GM12878 (cell line): ENCODE data around the gene SLC26A8. TPM values are rescaled to one million over a fixed set of nuclear protein-coding genes. Genes with fewer than 3 reads are reported as not detected.
"Not testable (repeated sequence)": the region's sequence is repeated elsewhere in the genome, so short reads cannot be mapped to it uniquely, and the experiment has no call there.

Source experiments
- ATAC-seq: fragments of 200-7000 bp; cut with Tn5 transposase; 3 replicates; pipeline ENCODE4 v1.9.1; 2020; ENCODE audit warnings: mild to moderate bottlenecking, moderate library complexity
- BruUV-seq: library from RNA; stranded (reverse); fragments of 400-500 nt; replicated peaks from 2 replicates; lab custom pipeline; 2021; lab: Mats Ljungman, UMichigan
- CTCF ChIA-PET: fragments of 300-600 bp; sonication (Branson Sonifier 250); formaldehyde crosslinking; extraction: SDS; loops from one replicate; lab custom pipeline; 2021; ENCODE audit warnings: inconsistent platforms; lab: Yijun Ruan, JAX
- POLR2A ChIA-PET: fragments of 350-600 bp; formaldehyde crosslinking; extraction: SDS; loops from one replicate; lab custom pipeline; 2021; ENCODE audit warnings: inconsistent platforms; lab: Charles Lee
- RAD21 ChIA-PET: fragments of 300-600 bp; sonication (Branson Sonifier 250); formaldehyde crosslinking; loops from one replicate; lab custom pipeline; 2023; ENCODE audit warnings: antibody characterized with exemption; ENCODE audit not compliant: unreplicated experiment; lab: Charles Lee
- SMC1A ChIA-PET: fragments of 300-600 bp; sonication (Branson Sonifier 250); formaldehyde crosslinking; loops from one replicate; lab custom pipeline; 2023; ENCODE audit not compliant: unreplicated experiment, uncharacterized antibody; lab: Charles Lee
- DNase-seq: peaks from one replicate; pipeline ENCODE4 v3.0.0-alpha.2; 2011; ENCODE audit warnings: low read depth, low spot score
- FAIRE-seq: peaks from 3 replicates; lab custom pipeline; 2011; peaks lifted over from hg19 to GRCh38; lab: Jason Lieb, UNC
- H2AFZ ChIP-seq: 2 replicates; pipeline ENCODE4 v1.6.0; 2011; ENCODE audit warnings: low read depth, low read length, control low read depth; ENCODE audit not compliant: control insufficient read depth
- H3K27ac ChIP-seq: 2 replicates; pipeline ENCODE4 v1.5.1; 2011; ENCODE audit warnings: control low read depth; ENCODE audit not compliant: control insufficient read depth, insufficient read depth
- H3K27me3 ChIP-seq, 2 experiments: replicated peaks in 1 of 2; 2 replicates each; pipeline versions ENCODE4 v1.6.0 to v1.6.1; 2011; ENCODE audit warnings: low read length in 1 of 2; ENCODE audit not compliant: control insufficient read depth in 2 of 2, insufficient read depth in 2 of 2
- H3K36me3 ChIP-seq, 2 experiments: 2 replicates each; pipeline ENCODE4 v1.5.1; 2011; ENCODE audit warnings: low read length in 1 of 2; ENCODE audit not compliant: control insufficient read depth in 2 of 2, insufficient read depth in 2 of 2
- H3K4me1 ChIP-seq: 2 replicates; pipeline ENCODE4 v1.6.1; 2011; ENCODE audit warnings: mild to moderate bottlenecking, low read length, moderate library complexity, mixed read lengths; ENCODE audit not compliant: control insufficient read depth, insufficient read depth
- H3K4me2 ChIP-seq: 2 replicates; pipeline ENCODE4 v1.6.0; 2011; ENCODE audit warnings: control low read depth; ENCODE audit not compliant: control insufficient read depth, insufficient read depth
- H3K4me3 ChIP-seq: fragments of 200-600 bp; sonication (generic); 2 replicates; pipeline ENCODE4 v1.5.1; 2016
- H3K79me2 ChIP-seq: 2 replicates; pipeline ENCODE4 v1.6.0; 2011; ENCODE audit warnings: low read length; ENCODE audit not compliant: control insufficient read depth, insufficient read depth
- H3K9ac ChIP-seq: 2 replicates; pipeline ENCODE4 v1.8.0; 2011; ENCODE audit warnings: low read length, control low read depth, mixed read lengths; ENCODE audit not compliant: control insufficient read depth, insufficient read depth
- H3K9me3 ChIP-seq: replicated peaks from 3 replicates; pipeline ENCODE4 v1.5.1; 2011; ENCODE audit warnings: mild to moderate bottlenecking, low read length; ENCODE audit not compliant: control insufficient read depth, insufficient read depth
- H4K20me1 ChIP-seq: 2 replicates; pipeline ENCODE4 v1.6.0; 2011; ENCODE audit not compliant: control insufficient read depth, insufficient read depth
- WGBS: methylation state at CpG from one replicate; pipeline ENCODE4 v1.1.6; 2016; ENCODE audit warnings: low lambda C conversion rate; ENCODE audit not compliant: insufficient replicate concordance, insufficient coverage; ENCODE audit errors: missing lambda C conversion rate; 5-methylcytosine and 5-hydroxymethylcytosine counted together
- in situ Hi-C: fragments of 300-500 bp; cut with MboI; formaldehyde crosslinking; loops from 9 replicates; pipeline ENCODE4 v1.14.3; 2018; ENCODE audit warnings: mixed read lengths
- intact Hi-C: fragments of 100-400 bp; cut with micrococcal nuclease; formaldehyde crosslinking; loops from one replicate; pipeline ENCODE4 v1.14.2; 2022; ENCODE audit not compliant: unreplicated experiment
- polyA plus RNA-seq, 11 experiments: library from polyadenylated mRNA; depleted of rRNA in 4 of 11; unstranded in 6 of 11; stranded (reverse) in 5 of 11; fragments of >200 nt; fragmentation: Nextera tagmentation in 4 of 11; fragmentation: Illumina TruSeq in 1 of 11; extraction: Ambion mirVana in 4 of 11; extraction: Trizol in 1 of 11; gene quantifications; 1 replicate in 1 of 11; 2 replicates in 10 of 11; pipeline versions ENCODE4 v1.2.1 to v1.2.3, GENCODE V29; 2011 to 2016; ENCODE audit warnings: inconsistent platforms in 2 of 11, missing spikeins in 2 of 11, low read depth in 1 of 11
- total RNA-seq, 4 experiments: library from RNA; depleted of rRNA in 3 of 4; stranded (reverse); fragments of >200 nt in 3 of 4; fragmentation: Illumina TruSeq in 1 of 4; extraction: Trizol in 1 of 4; gene quantifications; 2 replicates each; pipeline versions ENCODE4 v1.2.1 to v1.2.3, GENCODE V29; 2013 to 2021

Gene SLC26A8
- total and polyA plus RNA-seq, 10 of the 15 experiments (the other 5 are each of a cell fraction or from before 2014, with no cell fraction given): 0.09 to 0.95 (median 0.27) TPM; not detected in 2

DNA sequence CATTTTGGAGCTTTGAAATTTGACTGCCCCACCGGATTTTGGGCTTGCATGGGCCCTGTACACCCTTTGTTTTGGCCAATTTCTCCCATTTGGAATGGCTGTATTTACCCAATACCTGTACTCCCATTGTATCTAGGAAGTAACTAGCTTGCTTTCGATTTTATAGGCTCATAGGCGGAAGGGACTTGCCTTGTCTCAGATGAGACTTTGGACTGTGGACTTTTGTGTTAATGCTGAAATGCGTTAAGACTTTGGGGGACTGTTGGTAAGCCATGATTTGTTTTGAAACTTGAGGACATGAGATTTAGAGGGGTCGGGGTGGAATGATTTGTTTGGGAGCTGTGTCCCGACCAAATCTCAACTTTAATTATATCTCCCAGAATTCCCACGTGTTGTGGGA is 83.3 kb downstream of the SLC26A8 start:
- BruUV-seq, H3K27me3 ChIP-seq, H3K36me3 ChIP-seq, H3K9me3 ChIP-seq, H4K20me1 ChIP-seq, intact Hi-C loops, DNase-seq, FAIRE-seq, H3K4me2 ChIP-seq, H3K4me3 ChIP-seq, H2AFZ ChIP-seq, RAD21 ChIA-PET, H3K4me1 ChIP-seq, H3K79me2 ChIP-seq, in situ Hi-C loops, ATAC-seq, H3K9ac ChIP-seq, CTCF ChIA-PET, H3K27ac ChIP-seq, POLR2A ChIA-PET, SMC1A ChIA-PET: not testable (repeated sequence)
- WGBS: 47% methylated on average over 7 of the region's 7 CpGs

DNA sequence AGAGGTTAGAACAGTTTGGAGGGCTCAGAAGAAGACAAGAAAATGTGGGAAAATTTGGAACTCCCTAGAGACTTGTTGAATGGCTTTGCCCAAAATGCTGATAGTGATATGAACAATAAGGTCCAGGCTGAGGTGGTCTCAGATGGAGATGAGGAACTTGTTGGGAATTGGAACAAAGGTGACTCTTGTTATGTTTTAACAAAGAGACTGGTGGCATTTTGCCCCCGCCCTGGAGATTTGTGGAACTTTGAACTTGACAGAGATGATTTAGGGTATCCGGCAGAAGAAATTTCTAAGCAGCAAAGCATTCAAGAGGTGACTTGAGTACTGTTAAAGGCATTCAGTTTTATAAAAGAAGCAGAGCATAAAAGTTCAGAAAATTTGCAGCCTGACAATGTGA is 84.4 kb downstream of the SLC26A8 start:
- RAD21 ChIA-PET, in situ Hi-C loops, intact Hi-C loops: not testable (repeated sequence)

GRCh38 chr6:35939259-35939658 is 85.2 kb downstream of the SLC26A8 start:
- DNase-seq, H3K9ac ChIP-seq, H3K27me3 ChIP-seq, H4K20me1 ChIP-seq, BruUV-seq, RAD21 ChIA-PET, H3K4me1 ChIP-seq, intact Hi-C loops, FAIRE-seq, H3K79me2 ChIP-seq, H2AFZ ChIP-seq, POLR2A ChIA-PET, in situ Hi-C loops, H3K36me3 ChIP-seq, H3K9me3 ChIP-seq, H3K4me2 ChIP-seq, ATAC-seq, CTCF ChIA-PET, H3K27ac ChIP-seq, H3K4me3 ChIP-seq: not testable (repeated sequence)
- SMC1A ChIA-PET: interaction anchor here (0.9 to 1.0 kb wide), 2 partner anchors 10 to 19 kb away, joined by 3 read pairs; partner anchors contain the start of gene SRPK1
- 59% methylated on average over 5 of the region's 5 CpGs for whole genome bisulfite sequencing

More for the DNA sequence above, 84.4 kb downstream of the SLC26A8 start:
- H3K4me1 ChIP-seq, H4K20me1 ChIP-seq, H3K27ac ChIP-seq, ATAC-seq, POLR2A ChIA-PET, FAIRE-seq, DNase-seq, BruUV-seq, H3K27me3 ChIP-seq, H3K4me2 ChIP-seq, CTCF ChIA-PET, H3K36me3 ChIP-seq, H2AFZ ChIP-seq, H3K4me3 ChIP-seq, SMC1A ChIA-PET, H3K9me3 ChIP-seq, H3K9ac ChIP-seq, H3K79me2 ChIP-seq: not testable (repeated sequence)
- 45% methylated on average over 2 of the region's 2 CpGs for WGBS
